ENCODE results near the gene HRH3. TPM values are rescaled to one million over a fixed set of nuclear protein-coding genes. Genes with fewer than 3 reads are reported as not detected.

Gene HRH3
- total and polyA plus RNA-seq, 2 donors (not counting 1 experiment from before 2014, with no cell fraction given) = not detected

DNA sequence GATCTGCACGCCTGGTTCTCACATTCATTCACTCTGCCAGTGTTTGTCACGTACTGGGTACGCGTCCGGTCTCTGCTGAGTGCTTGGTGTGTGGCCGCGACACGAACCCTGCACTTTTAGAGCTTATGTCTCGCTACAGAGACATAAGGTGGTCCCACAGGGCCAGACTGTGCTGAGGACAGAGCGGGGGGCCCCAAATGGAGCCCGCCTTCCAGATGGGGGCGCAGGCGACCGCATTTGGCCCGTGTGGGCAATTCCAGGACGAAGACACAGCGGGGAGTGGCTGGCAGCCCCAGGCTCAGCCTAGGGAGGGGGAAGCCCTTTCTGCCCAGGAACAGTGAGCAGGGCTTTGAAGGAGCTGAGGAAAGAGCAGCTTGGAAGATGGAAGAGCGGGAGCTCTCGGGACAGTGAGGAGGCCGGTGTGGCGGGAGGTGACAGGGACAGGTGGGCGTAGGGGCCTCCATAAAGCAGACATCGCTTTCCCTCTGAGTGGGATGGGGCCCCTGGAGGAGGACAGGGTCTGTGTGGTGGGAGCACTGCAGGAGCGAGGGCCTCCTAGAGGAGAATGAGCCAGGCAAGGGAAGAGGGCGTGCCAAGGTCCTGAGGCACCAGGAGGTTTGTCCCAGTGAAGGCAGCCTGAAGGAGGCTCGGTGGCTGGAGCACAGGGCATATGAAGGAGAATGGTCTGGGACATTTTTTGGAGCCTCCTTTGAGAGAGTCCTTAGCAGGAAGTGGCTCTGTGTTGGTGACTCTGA lies 45.0 kb downstream of the HRH3 start:
- 98% methylated on average over 23 of the region's 26 CpGs for WGBS (ENCODE audit: insufficient coverage)
- CTCF ChIA-PET = no interaction called here

More for the DNA sequence above, 45.0 kb downstream of the HRH3 start:
- H3K79me2 ChIP-seq (ENCODE audit: control insufficient read depth, insufficient read depth, low read length) = no peaks in the 10 kb centered on the region
- no peaks in the 10 kb centered on the region for H3K36me3 ChIP-seq (replicated peaks in 1 of 2; ENCODE audit: control extremely low read depth in 1 of 2, control insufficient read depth in 1 of 2, extremely low read depth in 1 of 2, insufficient read depth in 2 of 2, low read length in 1 of 2)
- no peak overlapping the region for H3K4me3 ChIP-seq (ENCODE audit: control extremely low read depth in 1 of 5, extremely low read depth in 1 of 5, insufficient read depth in 1 of 5, low read depth in 2 of 5, low read length in 4 of 5)
- no peak overlapping the region for H3K27ac ChIP-seq (ENCODE audit: low read length in 2 of 2)
- no peaks in the 10 kb centered on the region for H3K27me3 ChIP-seq (replicated peaks in 1 of 4; ENCODE audit: control extremely low read depth in 1 of 4, control insufficient read depth in 3 of 4, insufficient read depth in 4 of 4, low read length in 3 of 4)
- H3K9me3 ChIP-seq (ENCODE audit: control extremely low read depth in 1 of 3, control insufficient read depth in 2 of 3, insufficient read depth in 1 of 3, low read length in 2 of 3) = no peaks in the 10 kb centered on the region
- intact Hi-C loops (cut with micrococcal nuclease) = no loop called here
- Mint-ChIP-seq H3K27ac (no peak overlapping the region), H3K9me3 (ENCODE audit: insufficient read depth) (no peaks in the 10 kb centered on the region), H3K27me3 (no peaks in the 10 kb centered on the region), H3K4me3 (no peak overlapping the region), H3K4me1 (no peaks in the 10 kb centered on the region)
- no peak for ATAC-seq (ENCODE audit: low read depth)
- DNase-seq = no peak
- TF ChIP-seq, protein P1, sequence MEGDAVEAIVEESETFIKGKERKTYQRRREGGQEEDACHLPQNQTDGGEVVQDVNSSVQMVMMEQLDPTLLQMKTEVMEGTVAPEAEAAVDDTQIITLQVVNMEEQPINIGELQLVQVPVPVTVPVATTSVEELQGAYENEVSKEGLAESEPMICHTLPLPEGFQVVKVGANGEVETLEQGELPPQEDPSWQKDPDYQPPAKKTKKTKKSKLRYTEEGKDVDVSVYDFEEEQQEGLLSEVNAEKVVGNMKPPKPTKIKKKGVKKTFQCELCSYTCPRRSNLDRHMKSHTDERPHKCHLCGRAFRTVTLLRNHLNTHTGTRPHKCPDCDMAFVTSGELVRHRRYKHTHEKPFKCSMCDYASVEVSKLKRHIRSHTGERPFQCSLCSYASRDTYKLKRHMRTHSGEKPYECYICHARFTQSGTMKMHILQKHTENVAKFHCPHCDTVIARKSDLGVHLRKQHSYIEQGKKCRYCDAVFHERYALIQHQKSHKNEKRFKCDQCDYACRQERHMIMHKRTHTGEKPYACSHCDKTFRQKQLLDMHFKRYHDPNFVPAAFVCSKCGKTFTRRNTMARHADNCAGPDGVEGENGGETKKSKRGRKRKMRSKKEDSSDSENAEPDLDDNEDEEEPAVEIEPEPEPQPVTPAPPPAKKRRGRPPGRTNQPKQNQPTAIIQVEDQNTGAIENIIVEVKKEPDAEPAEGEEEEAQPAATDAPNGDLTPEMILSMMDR (IDR thresholded peaks at IDR 0.05) = no peak
- TF ChIP-seq EZH2 (IDR thresholded peaks at IDR 0.05; ENCODE audit: borderline replicate concordance, insufficient read depth, low read depth, low read length, poor library complexity, severe bottlenecking) = no peak
- no peaks in the 10 kb centered on the region for H4K20me1 ChIP-seq (ENCODE audit: control insufficient read depth, insufficient read depth, low read length, poor library complexity, severe bottlenecking)
- no peak overlapping the region for H2AFZ ChIP-seq (ENCODE audit: insufficient read depth, low read depth, low read length, poor library complexity, severe bottlenecking)
- no peaks in the 10 kb centered on the region for H3K4me1 ChIP-seq (ENCODE audit: control insufficient read depth in 2 of 2, insufficient read depth in 2 of 2, low read length in 2 of 2)
- no peak overlapping the region for H3K4me2 ChIP-seq (replicated peaks; ENCODE audit: low read depth, low read length, poor library complexity, severe bottlenecking)
- POLR2A ChIA-PET = no interaction called here
- no peak overlapping the region for H3K9ac ChIP-seq (ENCODE audit: low read length)

Data from B cell (primary cell).